Measurements from ENCODE around the gene KIRREL3. TPM values are rescaled to one million over a fixed set of nuclear protein-coding genes. Genes with fewer than 3 reads are reported as not detected.
"Not testable (repeated sequence)": the region's sequence is repeated elsewhere in the genome, so short reads cannot be mapped to it uniquely, and the experiment has no call there.

KIRREL3 gene
- total RNA-seq, 2 experiments from 2014 or later: not detected

DNA sequence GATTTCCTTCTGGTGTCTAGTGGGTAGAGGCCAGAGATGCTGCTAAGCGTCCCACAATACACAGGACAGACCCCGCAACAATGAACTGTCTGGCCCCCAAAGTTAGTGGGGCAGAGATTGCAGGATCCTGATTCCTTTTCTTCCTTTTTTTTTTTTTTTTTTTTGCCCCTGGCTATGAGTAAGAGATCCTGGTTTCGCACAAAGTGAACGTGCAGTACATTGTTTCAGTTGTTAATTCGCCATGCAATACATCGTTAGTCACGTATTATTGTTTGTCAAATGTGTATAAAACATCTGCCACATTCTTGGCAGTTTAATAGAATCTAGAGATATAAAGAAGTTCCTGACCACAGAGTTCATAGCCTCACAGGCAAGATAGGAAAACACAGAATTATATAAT, 624.8 kb downstream of the KIRREL3 start:
- H3K4me3 Mint-ChIP-seq: no peak overlapping the region
- CTCF ChIA-PET: no interaction called here

DNA sequence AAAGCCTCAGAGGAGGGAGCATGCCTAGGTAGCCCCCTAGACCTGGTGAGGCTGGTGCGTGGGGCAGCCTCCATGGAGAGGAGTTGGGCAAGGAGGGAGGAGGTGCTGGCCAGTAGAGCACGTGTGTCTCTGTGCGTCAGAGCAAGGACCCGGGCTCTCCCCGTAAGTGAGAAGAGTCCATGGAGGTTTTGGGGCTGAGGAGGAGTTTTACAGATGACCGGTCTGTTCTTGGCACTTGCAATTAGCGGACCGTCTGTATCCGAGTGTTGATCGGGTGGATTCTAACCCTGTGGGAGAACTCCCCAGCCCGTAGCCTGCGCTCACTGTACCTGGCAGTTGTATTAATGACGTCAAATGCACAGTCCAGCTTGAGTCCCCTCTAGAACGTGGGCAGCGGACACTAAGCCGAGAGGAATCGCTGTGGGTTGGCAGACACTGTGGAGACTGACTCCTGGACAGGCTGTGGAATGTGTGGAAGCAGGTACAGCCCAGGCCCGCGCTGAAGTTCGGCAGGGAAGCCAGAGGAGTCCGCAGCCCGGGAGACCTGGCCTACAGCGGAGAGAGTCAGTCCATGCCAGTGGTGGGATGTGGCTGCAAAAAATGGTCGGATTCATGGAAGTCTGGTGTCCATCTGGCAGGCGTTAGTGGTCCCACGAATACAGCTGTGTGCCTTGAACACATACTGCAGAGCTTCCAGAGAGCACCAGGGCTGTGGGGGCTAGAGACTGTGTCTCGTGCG, 625.8 kb downstream of the KIRREL3 start:
- H3K9me3 Mint-ChIP-seq; DNase-seq; H3K4me1 Mint-ChIP-seq; H3K27me3 Mint-ChIP-seq; H3K27ac Mint-ChIP-seq; H3K36me3 Mint-ChIP-seq (ENCODE audit: low read depth); POLR2A ChIA-PET; H3K4me3 Mint-ChIP-seq: not testable (repeated sequence)
- CTCF ChIA-PET: interaction anchor here (0.7 kb wide), 1 partner anchor 605 kb away, joined by 3 read pairs; no protein-coding TSS in a partner anchor

More for the DNA sequence above, 624.8 kb downstream of the KIRREL3 start:
- Mint-ChIP-seq H3K27me3 (no peaks in the 10 kb centered on the region), H3K27ac (no peak overlapping the region), H3K36me3 (ENCODE audit: low read depth) (no peaks in the 10 kb centered on the region), H3K4me1 (no peaks in the 10 kb centered on the region), H3K9me3 (no peaks in the 10 kb centered on the region)
- POLR2A ChIA-PET: no interaction called here
- DNase-seq: no peak

DNA sequence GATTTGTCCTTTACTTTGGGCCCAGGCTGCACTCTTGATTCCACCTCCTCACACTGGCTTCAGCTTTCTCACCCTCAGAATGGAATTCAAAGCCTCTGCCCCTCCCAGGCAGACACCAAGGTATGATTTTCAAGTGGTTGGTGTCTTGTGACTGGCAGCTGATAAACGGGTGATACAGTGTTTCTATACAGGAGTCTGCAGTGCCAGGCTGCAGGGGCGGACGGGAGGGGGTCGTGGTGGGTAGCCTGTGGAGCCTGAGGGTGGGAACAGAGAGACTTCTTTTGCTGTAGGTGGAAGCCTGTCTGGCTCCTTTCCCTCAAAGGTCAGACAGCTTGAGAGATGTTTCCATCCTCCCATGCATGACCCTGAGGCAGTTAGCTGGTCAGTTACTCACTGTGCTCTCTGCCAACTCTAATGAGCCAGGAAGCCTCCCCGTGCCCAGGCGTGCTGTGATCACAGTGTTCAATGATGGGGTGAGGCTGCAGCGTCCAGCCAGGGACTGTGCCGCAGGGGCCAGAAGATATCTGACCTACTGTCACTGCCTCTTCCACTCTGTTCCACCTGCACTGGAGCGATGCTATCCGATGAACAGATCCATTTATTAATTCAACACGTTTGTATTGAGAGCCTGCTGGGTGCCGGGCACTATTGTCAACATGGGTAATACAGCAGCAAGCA, 627.0 kb downstream of the KIRREL3 start:
- CTCF ChIA-PET; DNase-seq; H3K4me1 Mint-ChIP-seq; H3K27me3 Mint-ChIP-seq; H3K4me3 Mint-ChIP-seq; H3K9me3 Mint-ChIP-seq; H3K27ac Mint-ChIP-seq; H3K36me3 Mint-ChIP-seq (ENCODE audit: low read depth): not testable (repeated sequence)
- POLR2A ChIA-PET: interaction anchor here (0.7 kb wide), 1 partner anchor 19 kb away, joined by 3 read pairs; no protein-coding TSS in a partner anchor

Small RNA genes lying within 50 kb of the gene (microRNA-seq; reads per million reads assigned to microRNA genes)
- not detected for gene MIR3167 (ENCODE audit: borderline microRNAs expressed, borderline replicate concordance)

Data from activated CD4-positive, alpha-beta T cell treated with anti-CD3 and anti-CD28 coated beads, Interleukin-2, amount 10 ng/mL, durations not matched to agents 7 days and 5 days (primary cell).